Raji (cell line): ENCODE measurements around the gene KIFC1.
A peak's percentile ranks its signal among the peaks of the same experiment; 100 is the strongest.

Source experiments
- POLR2A ChIP-seq: IDR thresholded peaks from 2 replicates; pipeline ENCODE4 v1.6.1; 2011; ENCODE audit warnings: low read depth, low read length, control low read depth; ENCODE audit not compliant: insufficient read depth

KIFC1 gene

DNA sequence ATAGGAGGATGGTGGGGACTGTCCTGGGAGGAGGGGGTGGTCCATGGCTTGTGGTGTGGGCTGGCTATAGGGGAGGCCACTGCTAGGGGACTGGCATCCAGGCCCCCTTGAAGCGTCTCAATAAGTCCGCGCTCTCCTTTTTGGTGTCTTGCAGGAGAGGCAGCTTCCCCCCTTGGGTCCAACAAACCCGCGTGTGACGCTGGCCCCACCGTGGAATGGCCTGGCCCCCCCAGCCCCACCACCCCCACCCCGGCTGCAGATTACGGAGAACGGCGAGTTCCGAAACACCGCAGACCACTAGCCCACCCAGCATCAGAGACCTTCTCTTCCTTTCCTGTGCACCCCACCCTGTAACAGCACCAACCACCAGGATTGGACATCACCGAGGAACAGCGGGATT is 60.0 kb downstream of the KIFC1 start:
- no peak for TF ChIP-seq POLR2A

DNA sequence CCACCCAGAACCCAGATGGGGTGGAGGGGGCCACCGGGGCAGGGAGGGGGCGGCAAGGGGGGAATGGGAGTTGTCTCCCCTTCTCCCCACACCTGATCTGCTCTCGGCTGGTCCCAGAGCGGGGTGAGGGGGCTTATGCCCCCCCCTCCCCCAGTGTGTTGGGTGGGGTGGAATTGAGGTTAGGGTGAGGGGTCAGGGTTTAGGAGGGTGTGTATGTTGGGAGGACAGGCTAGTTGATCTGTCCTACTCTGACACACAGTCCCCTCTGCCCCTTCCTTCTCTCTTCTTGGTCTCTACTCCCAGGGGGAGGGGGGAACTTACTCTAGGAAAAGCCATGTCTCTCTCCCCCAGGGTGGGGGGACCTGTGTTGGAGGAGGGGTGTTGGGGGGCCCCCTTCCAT is 60.9 kb downstream of the KIFC1 start:
- no peak for TF ChIP-seq POLR2A

DNA sequence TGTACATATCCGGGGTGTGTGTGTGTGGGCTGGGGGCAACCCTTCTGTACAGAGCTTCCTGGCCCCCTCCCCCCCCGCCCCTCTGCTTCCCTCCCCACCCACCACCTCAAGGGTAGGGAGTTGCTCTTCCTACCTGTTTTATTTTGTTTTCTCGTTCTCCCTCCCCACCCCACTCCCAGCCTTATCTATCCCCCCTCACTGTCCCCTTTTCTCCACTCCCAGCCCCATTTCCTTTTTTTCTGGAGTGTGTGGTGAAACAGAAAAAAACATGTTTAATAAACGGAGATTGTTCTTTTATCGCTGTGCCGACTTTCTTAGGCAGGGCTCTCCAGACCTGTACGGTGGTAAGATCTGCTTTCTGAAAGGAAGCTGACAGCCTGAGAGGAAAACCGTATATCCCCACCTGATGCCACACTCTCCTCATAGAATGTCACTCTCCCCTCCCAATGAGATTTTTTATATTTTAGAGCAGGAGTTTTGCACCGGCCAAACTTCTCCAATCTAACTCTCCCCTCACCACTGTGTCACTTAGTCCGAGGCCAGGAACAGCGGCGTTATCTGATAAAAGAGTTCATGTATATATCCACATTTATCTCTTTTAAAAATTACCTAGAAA is 61.9 kb downstream of the KIFC1 start:
- TF ChIP-seq POLR2A = no peak

DNA sequence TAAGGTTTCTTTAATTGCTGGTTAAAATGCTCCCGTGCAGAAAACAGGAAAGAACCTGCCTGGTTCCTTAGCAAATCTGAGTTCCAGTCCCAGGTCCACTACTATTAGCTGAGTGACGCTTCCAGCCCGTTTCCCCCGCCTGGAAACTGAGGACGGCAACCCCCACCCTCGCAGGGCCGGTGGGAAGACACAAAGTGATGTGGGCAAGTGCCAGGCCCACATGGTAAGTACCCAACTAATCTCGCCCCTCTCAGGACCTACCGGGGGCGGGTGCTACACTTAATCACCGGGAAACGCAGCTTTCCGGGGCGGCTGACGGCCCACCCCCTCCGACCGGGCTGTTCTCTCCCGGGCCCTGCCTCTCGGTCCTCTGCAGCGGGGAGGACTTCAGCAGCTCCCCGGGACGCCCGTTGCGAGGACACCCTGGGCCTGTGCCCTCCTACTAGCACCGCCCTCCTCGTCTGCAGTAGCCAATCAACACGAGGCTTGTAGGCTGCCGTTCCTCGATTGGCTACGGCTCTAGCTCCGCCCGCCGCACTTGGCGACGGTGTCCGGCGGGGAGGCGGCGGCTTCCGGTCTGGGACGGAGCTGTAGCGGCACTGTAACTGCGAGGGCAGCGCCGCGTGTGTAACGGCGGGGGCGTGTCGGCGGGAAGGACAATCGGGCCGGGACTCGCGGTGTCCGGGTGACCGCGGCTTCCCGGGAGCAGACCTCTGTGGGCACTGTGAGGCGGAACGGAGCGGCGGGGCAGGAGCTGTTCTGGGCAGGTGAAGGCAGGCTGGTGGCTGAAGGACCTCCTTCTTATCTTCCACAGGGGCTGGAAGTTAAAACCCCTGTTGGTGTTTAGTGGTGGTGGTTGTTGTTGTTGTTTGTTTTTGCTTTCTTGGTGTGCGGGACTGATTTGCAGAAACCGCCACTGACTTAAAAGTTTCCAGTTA is 62.7 kb downstream of the KIFC1 start, which contains the start of gene ZBTB9:
TSS of gene ZBTB9 (plus strand) at position 568 of the 938 bp plus-strand sequence. CDS start 525 bp downstream, outside the sequence.
- TF ChIP-seq POLR2A = peak; percentile 93

DNA sequence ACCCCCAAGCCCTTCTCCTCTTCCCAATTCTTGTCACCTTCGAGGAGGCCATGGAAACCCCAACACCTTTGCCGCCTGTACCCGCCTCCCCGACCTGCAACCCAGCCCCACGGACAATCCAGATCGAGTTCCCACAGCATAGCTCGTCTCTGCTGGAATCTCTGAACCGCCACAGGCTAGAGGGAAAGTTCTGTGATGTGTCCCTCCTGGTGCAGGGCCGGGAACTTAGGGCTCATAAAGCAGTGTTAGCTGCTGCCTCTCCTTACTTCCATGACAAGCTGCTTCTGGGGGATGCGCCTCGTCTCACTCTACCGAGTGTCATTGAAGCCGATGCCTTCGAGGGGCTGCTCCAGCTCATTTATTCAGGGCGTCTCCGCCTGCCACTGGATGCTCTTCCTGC is 63.4 kb downstream of the KIFC1 start:
- TF ChIP-seq POLR2A = no peak

DNA sequence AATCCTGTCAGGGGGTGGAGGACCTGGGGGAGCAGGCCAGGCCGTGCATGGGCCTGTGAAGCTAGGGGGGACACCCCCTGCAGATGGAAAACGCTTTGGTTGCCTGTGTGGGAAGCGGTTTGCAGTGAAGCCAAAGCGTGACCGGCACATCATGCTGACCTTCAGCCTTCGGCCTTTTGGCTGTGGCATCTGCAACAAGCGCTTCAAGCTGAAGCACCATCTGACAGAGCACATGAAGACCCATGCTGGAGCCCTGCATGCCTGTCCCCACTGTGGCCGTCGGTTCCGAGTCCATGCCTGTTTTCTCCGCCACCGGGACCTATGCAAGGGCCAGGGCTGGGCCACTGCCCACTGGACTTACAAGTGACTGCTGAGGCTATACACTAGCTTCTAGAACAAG is 64.5 kb downstream of the KIFC1 start:
- no peak for TF ChIP-seq POLR2A

DNA sequence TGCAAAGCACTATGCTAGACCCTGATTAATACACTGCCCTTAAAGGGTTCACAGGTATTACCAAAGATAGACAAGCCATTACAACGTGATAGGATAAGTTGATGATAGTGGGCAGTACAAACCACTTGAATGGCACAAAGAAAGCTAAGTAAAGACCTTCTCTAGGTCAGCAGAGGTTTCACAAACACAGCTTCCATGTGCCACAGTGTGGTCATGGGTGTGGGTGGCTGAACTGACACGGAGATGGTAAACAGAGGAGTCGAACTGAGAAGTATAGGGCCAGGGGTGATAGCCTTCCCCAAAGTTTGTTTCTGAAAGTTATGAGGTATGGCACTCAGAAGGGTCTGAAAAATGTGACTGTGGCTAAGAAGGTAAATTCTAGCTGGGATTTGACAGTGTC is 67.1 kb downstream of the KIFC1 start:
- no peak for TF ChIP-seq POLR2A

DNA sequence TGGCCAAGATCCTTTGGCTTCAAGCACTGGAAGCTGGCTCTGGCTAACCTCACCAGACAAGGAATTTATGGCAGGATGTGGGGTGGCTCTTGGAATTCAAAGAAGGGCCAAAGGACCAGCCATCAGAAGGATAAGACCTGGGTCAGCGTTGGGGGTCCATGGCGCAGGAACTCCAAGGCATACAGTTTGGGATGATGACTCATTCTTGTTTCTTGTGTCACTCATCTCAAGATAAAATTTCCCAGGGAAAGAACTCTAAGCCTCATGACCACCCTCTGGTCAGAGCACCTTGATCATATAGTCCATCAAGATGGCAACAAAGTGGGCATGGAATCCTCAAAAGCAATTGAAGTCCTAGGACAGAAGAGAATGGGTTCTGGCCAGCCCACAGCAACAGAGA is 67.6 kb downstream of the KIFC1 start:
- no peak for TF ChIP-seq POLR2A
